Prostate gland (tissue), 2 donors: Measurements from ENCODE around the gene BLTP3B. TPM values are rescaled to one million over a fixed set of nuclear protein-coding genes. Genes with fewer than 3 reads are reported as not detected.

Experiments
- DNase-seq: peaks from one replicate; pipeline ENCODE4 v3.0.0-alpha.2; 2019; ENCODE audit warnings: low spot score
- H3K27ac ChIP-seq, 2 donors: fragments of 200-600 bp; sonication (generic); 2 replicates each; pipeline ENCODE4 v1.5.1; 2017 to 2019
- H3K27me3 ChIP-seq: fragments of 200-600 bp; sonication (generic); replicated peaks from 2 replicates; pipeline ENCODE4 v1.5.1; 2019; ENCODE audit not compliant: insufficient read depth
- H3K36me3 ChIP-seq, 2 donors: fragments of 200-600 bp; sonication (generic); 1 replicate in 1 of 2; 2 replicates in 1 of 2; pipeline versions ENCODE4 v1.5.1 to v1.8.1; 2017 to 2019
- H3K4me1 ChIP-seq: fragments of 200-600 bp; sonication (generic); replicated peaks from 2 replicates; pipeline ENCODE4 v1.5.1; 2019
- H3K4me3 ChIP-seq, 2 donors: fragments of 200-600 bp; sonication (generic); 2 replicates each; pipeline ENCODE4 v1.5.1; 2017 to 2019
- H3K9me3 ChIP-seq: fragments of 200-600 bp; sonication (generic); 2 replicates; pipeline ENCODE4 v1.5.1; 2017
- CTCF ChIP-seq, 4 experiments: fragments of 200-600 bp in 2 of 4; fragments of 450-650 bp in 2 of 4; sonication (generic) in 2 of 4; IDR thresholded peaks; 1 replicate in 3 of 4; 2 replicates in 1 of 4; pipeline ENCODE4 v1.5.1; 2016 to 2019; ENCODE audit warnings: antibody characterized with exemption in 4 of 4, mild to moderate bottlenecking in 2 of 4, moderate library complexity in 2 of 4
- POLR2A ChIP-seq: fragments of 450-650 bp; IDR thresholded peaks from one replicate; pipeline ENCODE4 v1.6.1; 2016; ENCODE audit warnings: antibody characterized with exemption, mild to moderate bottlenecking
- POLR2AphosphoS5 ChIP-seq: sonication (generic); formaldehyde crosslinking; IDR thresholded peaks from one replicate; pipeline ENCODE4 v1.6.1; 2017; ENCODE audit warnings: antibody characterized with exemption
- WGBS: methylation state at CpG from one replicate; pipeline ENCODE4 v1.1.5; 2018; 5-methylcytosine and 5-hydroxymethylcytosine counted together
- intact Hi-C: fragments of 100-400 bp; cut with DNase I; formaldehyde crosslinking; loops from one replicate; pipeline ENCODE4 v1.14.2; 2022
- microRNA counts, 2 donors: library from miRNA; unstranded; fragments of <30 nt; microRNA quantifications; one replicate each; lab custom pipeline; 2016 to 2017
- microRNA-seq: library from miRNA; unstranded; fragments of <30 nt; microRNA quantifications from one replicate; pipeline ENCODE4, GENCODE V29; 2016
- small RNA-seq, 2 donors: library from RNA; depleted of rRNA; stranded (forward); fragments of <200 nt; gene quantifications; one replicate each; pipeline ENCODE3, GENCODE V24; 2016
- total RNA-seq, 2 donors: library from RNA; depleted of rRNA; stranded (reverse); fragments of >200 nt; gene quantifications; one replicate each; pipeline ENCODE4 v1.1.0, GENCODE V29; 2016

The BLTP3B gene
- total RNA-seq, 2 donors from 2014 or later: 20.4 to 24.8 TPM

GRCh38 chr12:100106861-100107260 lies 35.8 kb downstream of the BLTP3B start:
- H3K27me3 ChIP-seq: no peaks in the 10 kb centered on the region
- intact Hi-C loops: no loop called here
- H3K27ac ChIP-seq: no peak overlapping the region
- H3K4me3 ChIP-seq: no peak overlapping the region
- WGBS: 95% methylated on average over 6 of the region's 6 CpGs
- TF ChIP-seq CTCF (IDR thresholded peaks at IDR 0.05) (no peak), POLR2AphosphoS5 (no peak), POLR2A (no peak)
- H3K4me1 ChIP-seq: no peaks in the 10 kb centered on the region
- H3K36me3 ChIP-seq: no peaks in the 10 kb centered on the region
- DNase-seq: no peak
- no peaks in the 10 kb centered on the region for H3K9me3 ChIP-seq

GRCh38 chr12:100105661-100106060 lies 37.0 kb downstream of the BLTP3B start:
- H3K27me3 ChIP-seq: no peaks in the 10 kb centered on the region
- 89% methylated on average over 4 of the region's 4 CpGs for WGBS
- no peak overlapping the region for H3K27ac ChIP-seq
- DNase-seq: no peak
- no peaks in the 10 kb centered on the region for H3K36me3 ChIP-seq
- no peaks in the 10 kb centered on the region for H3K9me3 ChIP-seq
- no peak for TF ChIP-seq POLR2A
- TF ChIP-seq CTCF (IDR thresholded peaks at IDR 0.05): no peak
- TF ChIP-seq POLR2AphosphoS5: no peak
- intact Hi-C loops: no loop called here
- H3K4me1 ChIP-seq: no peaks in the 10 kb centered on the region
- H3K4me3 ChIP-seq: no peak overlapping the region

- no peak overlapping the region for H3K4me3 ChIP-seq
- no peaks in the 10 kb centered on the region for H3K9me3 ChIP-seq
- H3K27me3 ChIP-seq: no peaks in the 10 kb centered on the region
- H3K27ac ChIP-seq: no peak overlapping the region
- H3K4me1 ChIP-seq: no peaks in the 10 kb centered on the region
- intact Hi-C loops: no loop called here
- WGBS: 73% methylated on average over 3 of the region's 3 CpGs
- TF ChIP-seq POLR2AphosphoS5 (no peak), CTCF (IDR thresholded peaks at IDR 0.05) (no peak), POLR2A (no peak)
- no peak for DNase-seq
- no peaks in the 10 kb centered on the region for H3K36me3 ChIP-seq
Measured at GRCh38 chr12:100101000-100101399, 41.7 kb downstream of the BLTP3B start.

MicroRNAs encoded within 50 kb of the gene (microRNA counts, 767-probe panel; counts per million panel counts)
- microRNA hsa-miR-1827 (lab: Ali Mortazavi, UCI): 1,274 to 1,935 counts per million in 2 donors

Small RNA genes lying within 50 kb of the gene (microRNA-seq; reads per million reads assigned to microRNA genes)
- not detected for gene MIR1827

Small RNA genes lying within 50 kb of the gene (small RNA-seq; reads per million reads assigned to genes)
- gene MIR1827: 0 reads per million in 2 donors
- gene RN7SL176P: 0 reads per million in 2 donors

Other genes starting within 250 kb of the BLTP3B start
- gene ANKS1B, start 157.9 kb downstream of the BLTP3B start, total RNA-seq: 10 to 100 TPM; 13.0 to 17.4 TPM
- 10 to 100 TPM; 10.3 to 32.6 TPM for gene ACTR6, start 57.9 kb upstream of the BLTP3B start, total RNA-seq
- 10 to 100 TPM in 1 of 2 donors, 1 to 10 TPM in 1; 5.5 to 18.0 TPM for gene DEPDC4, start 124.2 kb upstream of the BLTP3B start, total RNA-seq
- gene SCYL2, start 124.3 kb upstream of the BLTP3B start, total RNA-seq: 10 to 100 TPM; 54.4 to 63.7 TPM
- not detected for gene SLC17A8, start 214.2 kb upstream of the BLTP3B start, total RNA-seq